Measurements from ENCODE around the gene PRLHR.

PRLHR gene

DNA sequence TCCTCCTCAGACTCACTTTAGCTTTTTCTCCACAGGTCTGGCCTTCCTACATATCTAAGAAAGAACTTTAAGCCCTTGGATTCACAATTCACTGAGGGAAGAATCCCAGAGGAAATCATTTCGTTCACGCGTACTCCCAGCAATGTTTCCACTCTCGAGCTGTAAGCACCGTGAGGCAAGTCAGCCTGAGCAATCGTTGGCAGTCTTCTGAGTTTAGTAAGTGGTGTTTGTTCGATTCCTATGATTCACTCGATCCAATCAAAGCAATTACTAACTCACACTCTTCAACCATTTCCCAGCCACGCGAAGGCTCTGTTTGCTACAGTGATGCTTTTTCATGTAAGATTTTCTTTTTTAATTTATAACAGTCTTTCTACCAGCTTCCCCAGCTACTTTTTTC lies 10.2 kb upstream of the PRLHR start:
- Mint-ChIP-seq H3K4me1 (ENCODE audit: low read depth) (no peaks in the 10 kb centered on the region), H3K27me3 (ENCODE audit: low read depth) (peaks cover 3% of the 10 kb centered on the region), H3K4me3 (no peak overlapping the region), H3K27ac (no peak overlapping the region), H3K9me3 (peaks cover 8% of the 10 kb centered on the region), H3K36me3 (ENCODE audit: low read depth) (no peaks in the 10 kb centered on the region)

DNA sequence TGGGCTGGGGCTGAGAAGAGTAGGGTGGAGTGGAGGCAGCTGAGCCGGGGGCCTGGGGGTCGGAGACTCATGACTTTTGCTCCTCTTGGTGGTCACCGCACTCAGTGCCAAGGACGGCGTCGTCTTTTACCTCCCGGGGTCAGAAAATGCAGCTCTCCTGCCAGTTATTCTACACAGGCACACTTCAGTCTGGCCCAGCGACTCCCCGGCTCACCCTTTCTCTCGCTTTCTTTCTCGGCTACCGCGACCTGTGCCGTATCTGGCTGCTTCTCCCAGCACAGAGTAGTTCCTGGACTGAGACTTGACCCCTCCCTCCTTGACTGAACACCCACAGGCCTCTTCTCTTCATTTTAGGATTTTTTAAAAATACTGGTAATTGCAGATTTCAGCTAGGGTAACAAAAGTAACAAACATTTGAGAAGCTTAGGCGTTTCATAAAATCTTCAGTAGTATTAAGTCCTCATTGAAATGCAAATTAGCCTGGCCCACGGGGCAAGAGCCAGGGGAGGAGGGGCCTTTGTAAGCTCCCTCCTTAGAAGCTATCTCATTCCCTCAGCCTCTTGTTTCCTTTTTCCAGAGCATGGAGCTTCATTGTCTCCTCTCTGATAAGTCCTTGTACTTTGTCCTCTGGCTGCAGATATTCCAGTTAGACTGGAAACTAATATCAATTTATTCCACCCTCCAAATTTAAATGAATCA lies 1.1 kb upstream of the PRLHR start:
- H3K27me3 Mint-ChIP-seq (ENCODE audit: low read depth): peaks cover 53% of the 10 kb centered on the region
- H3K4me1 Mint-ChIP-seq (ENCODE audit: low read depth): peaks cover 4% of the 10 kb centered on the region
- H3K27ac Mint-ChIP-seq: no peak overlapping the region
- H3K36me3 Mint-ChIP-seq (ENCODE audit: low read depth): no peaks in the 10 kb centered on the region
- H3K4me3 Mint-ChIP-seq: no peak overlapping the region
- H3K9me3 Mint-ChIP-seq: no peaks in the 10 kb centered on the region

DNA sequence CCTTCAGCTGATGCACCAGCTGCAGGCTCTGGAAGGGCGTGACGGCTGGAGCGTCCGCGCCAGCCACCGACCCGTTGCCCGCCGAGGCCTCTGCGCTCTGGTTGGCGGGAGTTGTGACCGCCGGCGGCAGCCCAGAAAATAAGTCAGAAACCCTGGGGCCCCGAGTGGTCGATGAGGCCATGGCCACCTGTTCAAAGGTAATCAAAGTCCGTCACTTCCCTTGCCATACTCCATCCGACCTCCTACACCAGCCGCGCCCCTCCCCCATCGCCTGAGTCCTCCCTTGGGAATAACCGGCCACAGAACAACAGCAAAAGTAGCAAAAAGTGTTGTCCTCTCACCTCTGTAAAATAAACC lies 406 bp downstream of the PRLHR start:
- Mint-ChIP-seq H3K27ac (peak overlapping the region; percentile 10), H3K36me3 (ENCODE audit: low read depth) (no peaks in the 10 kb centered on the region), H3K27me3 (ENCODE audit: low read depth) (peaks cover 54% of the 10 kb centered on the region), H3K4me1 (ENCODE audit: low read depth) (peaks cover 4% of the 10 kb centered on the region), H3K4me3 (no peak overlapping the region), H3K9me3 (no peaks in the 10 kb centered on the region)

DNA sequence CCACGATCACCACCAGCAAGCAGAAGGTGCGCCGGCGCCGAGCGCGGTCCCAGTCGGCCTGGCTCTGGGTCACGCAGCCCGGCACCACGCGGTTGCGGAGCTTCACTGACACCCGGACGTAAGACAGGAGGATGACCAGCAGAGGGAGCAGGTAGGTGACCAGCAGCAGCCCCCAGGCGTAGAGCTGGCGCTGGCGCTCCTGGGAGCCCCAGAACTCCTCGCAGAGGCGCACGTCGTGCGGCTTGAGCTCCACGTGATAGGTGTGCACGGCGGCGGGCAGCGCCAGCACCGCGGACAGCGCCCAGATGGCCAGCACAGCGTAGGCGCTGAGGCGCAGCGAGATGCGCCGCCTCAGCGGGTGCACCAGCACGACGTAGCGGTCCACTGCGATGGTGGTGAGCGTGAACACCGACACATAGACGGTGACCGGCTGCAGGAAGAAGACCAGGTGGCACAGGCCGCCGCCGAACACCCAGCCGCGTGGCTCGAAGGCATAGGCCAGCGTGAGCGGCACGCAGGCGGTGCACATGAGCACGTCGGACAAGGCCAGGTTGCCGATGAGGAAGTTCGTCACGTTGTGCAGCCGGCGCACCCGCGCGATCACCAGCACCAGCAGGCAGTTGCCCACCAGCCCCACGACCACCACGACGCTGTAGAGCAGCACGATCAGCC lies 920 bp downstream of the PRLHR start:
- Mint-ChIP-seq H3K4me3 (no peak overlapping the region), H3K9me3 (no peaks in the 10 kb centered on the region), H3K27me3 (ENCODE audit: low read depth) (peaks cover 58% of the 10 kb centered on the region), H3K36me3 (ENCODE audit: low read depth) (no peaks in the 10 kb centered on the region), H3K4me1 (ENCODE audit: low read depth) (peaks cover 4% of the 10 kb centered on the region), H3K27ac (no peak overlapping the region)

DNA sequence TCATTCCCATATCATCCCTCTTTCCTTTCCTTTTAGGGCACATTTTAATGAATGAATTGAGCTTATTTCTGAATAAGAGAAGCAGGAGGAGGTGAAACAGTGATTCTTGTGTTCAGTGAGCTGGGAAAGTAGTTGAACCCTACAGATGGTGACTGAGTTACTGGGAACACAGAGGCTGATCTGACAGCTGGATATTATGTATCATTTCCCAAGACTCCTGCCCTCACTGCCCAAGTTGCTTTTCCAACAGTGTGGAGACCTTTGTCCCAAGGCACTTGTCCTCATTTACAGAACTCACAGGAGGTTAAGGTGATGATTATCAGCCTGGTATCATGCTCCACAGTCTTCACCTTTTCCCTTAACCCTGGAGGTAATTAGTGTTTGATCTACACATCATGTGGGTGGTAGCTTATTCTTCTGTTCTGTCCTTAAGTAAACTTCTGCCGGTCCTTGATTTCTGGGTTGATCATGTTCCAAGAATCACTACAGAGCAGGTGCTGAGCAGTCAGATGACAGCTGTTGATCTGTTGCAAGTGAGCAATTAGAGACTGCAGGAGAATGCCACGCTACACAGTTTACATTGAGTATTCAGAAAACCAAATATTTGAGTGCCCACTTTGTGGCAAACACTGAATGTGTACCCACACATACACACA lies 2.6 kb downstream of the PRLHR start:
- H3K27me3 Mint-ChIP-seq (ENCODE audit: low read depth): peaks cover 50% of the 10 kb centered on the region
- no peak overlapping the region for H3K4me3 Mint-ChIP-seq
- H3K9me3 Mint-ChIP-seq: no peaks in the 10 kb centered on the region
- H3K27ac Mint-ChIP-seq: no peak overlapping the region
- H3K36me3 Mint-ChIP-seq (ENCODE audit: low read depth): no peaks in the 10 kb centered on the region
- H3K4me1 Mint-ChIP-seq (ENCODE audit: low read depth): peaks cover 4% of the 10 kb centered on the region

DNA sequence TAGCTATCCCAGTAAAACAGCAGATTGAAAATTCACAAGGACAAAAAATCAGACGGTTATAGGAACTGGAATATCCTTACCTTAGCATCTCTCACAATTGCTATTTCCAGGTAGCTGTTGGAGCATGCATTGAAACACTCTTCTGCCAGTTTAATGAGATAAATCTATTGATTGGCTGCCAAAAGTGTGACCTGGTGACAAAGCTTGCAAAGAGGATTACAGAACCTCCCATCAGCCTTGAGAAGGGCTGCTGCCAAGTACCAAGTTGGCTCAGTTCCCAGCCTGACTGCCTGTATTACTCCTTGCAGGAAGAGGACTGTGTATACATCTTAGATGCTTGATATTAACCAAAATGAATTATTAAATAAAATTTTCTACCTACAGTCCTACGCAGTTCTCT lies 5.1 kb downstream of the PRLHR start:
- Mint-ChIP-seq H3K4me3 (no peak overlapping the region), H3K27ac (no peak overlapping the region), H3K27me3 (ENCODE audit: low read depth) (peaks cover 33% of the 10 kb centered on the region), H3K9me3 (no peaks in the 10 kb centered on the region), H3K4me1 (ENCODE audit: low read depth) (peaks cover 3% of the 10 kb centered on the region), H3K36me3 (ENCODE audit: low read depth) (no peaks in the 10 kb centered on the region)

DNA sequence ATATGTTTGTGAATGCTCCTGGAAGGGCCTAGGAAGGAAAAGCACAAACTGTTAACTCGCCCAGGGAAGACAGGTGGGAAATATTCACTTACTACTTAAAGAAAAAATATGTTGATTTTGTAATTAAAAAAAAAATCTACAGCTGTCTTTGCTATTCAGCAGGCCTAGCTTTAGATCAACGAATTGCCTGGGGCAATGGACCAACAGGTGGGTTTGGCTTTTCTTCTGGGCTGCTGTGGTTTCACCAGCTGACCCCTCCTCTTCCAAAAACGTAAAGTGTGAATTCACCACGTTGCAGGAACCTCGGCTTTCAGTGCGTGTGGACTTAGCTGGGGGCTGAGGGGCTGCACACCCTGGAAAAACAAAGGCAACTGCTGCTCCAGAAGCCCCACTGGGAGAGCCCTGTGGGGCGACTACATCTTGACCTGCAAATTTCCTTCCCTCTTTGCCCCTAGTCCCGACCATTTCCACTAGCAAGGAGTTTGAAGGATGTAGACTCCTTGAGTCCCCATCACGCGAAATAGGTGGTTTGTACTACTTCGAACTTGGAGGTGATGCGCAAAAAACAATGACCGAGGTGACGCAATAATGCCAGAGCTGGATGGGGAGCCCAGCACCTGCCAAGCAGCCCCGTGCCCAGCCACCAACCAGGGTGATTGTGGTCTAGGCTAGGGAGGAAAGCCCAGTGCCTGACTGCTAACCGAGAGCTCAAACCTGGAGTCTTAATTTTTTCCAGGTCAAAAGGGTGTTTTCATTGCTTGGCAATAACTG lies 7.4 kb downstream of the PRLHR start:
- Mint-ChIP-seq H3K4me1 (ENCODE audit: low read depth) (no peaks in the 10 kb centered on the region), H3K9me3 (no peaks in the 10 kb centered on the region), H3K4me3 (no peak overlapping the region), H3K36me3 (ENCODE audit: low read depth) (no peaks in the 10 kb centered on the region), H3K27me3 (ENCODE audit: low read depth) (peaks cover 19% of the 10 kb centered on the region), H3K27ac (no peak overlapping the region)

DNA sequence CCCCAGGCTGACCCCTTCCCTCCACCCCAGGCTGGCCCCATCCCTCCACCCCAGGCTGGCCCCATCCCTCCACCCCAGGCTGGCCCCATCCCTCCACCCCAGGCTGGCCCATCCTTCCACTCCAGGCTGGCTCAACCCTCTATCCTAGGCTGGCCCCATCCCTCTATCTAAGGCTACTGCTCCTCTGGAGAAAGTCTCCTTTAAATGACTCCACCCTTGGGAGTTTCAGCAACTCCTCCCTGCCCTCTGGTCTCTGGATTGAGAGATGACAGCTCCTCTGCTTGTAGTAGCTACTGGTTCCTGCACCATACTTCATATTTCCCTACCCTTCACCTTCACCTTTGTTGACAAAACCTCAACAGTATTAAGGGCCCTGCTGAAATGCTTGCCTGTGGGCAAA lies 8.5 kb downstream of the PRLHR start:
- Mint-ChIP-seq H3K27ac (no peak overlapping the region), H3K4me3 (no peak overlapping the region), H3K4me1 (ENCODE audit: low read depth) (no peaks in the 10 kb centered on the region), H3K27me3 (ENCODE audit: low read depth) (peaks cover 9% of the 10 kb centered on the region), H3K36me3 (ENCODE audit: low read depth) (no peaks in the 10 kb centered on the region), H3K9me3 (no peaks in the 10 kb centered on the region)

DNA sequence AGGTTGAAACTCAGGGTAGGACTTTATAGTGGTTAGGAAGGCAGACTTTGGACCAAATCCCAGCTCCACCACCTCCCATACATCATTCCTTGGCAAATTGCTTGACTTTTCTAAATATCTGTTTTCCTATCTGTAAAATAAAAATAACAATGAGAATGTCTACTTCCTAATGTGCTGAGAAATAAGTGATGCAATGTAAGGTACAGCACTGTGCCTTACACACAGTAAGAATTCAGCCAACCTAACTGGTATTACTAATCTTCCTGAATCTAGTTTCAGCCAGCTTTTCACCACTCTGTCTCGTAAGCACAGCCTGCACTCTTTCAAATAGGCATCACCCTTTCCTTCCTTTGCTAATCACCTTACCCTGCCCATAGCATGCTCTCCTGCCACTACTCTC lies 9.7 kb downstream of the PRLHR start:
- Mint-ChIP-seq H3K36me3 (ENCODE audit: low read depth) (no peaks in the 10 kb centered on the region), H3K27ac (no peak overlapping the region), H3K9me3 (no peaks in the 10 kb centered on the region), H3K4me3 (no peak overlapping the region), H3K27me3 (ENCODE audit: low read depth) (peaks cover 9% of the 10 kb centered on the region), H3K4me1 (ENCODE audit: low read depth) (no peaks in the 10 kb centered on the region)

DNA sequence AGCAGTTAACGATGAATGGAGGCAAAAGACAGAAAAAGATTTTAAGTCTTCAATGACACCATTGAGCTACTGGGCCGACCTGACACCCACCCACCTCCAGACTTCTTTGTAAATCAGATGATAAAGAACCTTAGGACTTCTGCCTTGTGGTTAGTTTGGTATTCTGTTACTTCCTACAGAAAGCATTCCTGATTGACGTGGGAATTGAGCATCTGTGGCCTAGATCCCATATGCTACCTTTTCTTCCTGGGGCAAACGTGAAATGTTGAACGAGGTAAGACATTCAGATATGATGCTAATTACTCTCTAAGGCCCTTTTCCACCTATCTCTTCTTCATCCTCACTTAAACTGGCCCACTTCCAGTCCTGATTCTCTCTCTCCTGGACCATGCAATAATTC lies 10.2 kb downstream of the PRLHR start:
- Mint-ChIP-seq H3K9me3 (no peaks in the 10 kb centered on the region), H3K27me3 (ENCODE audit: low read depth) (peaks cover 9% of the 10 kb centered on the region), H3K4me1 (ENCODE audit: low read depth) (no peaks in the 10 kb centered on the region), H3K4me3 (no peak overlapping the region), H3K36me3 (ENCODE audit: low read depth) (no peaks in the 10 kb centered on the region), H3K27ac (no peak overlapping the region)

DNA sequence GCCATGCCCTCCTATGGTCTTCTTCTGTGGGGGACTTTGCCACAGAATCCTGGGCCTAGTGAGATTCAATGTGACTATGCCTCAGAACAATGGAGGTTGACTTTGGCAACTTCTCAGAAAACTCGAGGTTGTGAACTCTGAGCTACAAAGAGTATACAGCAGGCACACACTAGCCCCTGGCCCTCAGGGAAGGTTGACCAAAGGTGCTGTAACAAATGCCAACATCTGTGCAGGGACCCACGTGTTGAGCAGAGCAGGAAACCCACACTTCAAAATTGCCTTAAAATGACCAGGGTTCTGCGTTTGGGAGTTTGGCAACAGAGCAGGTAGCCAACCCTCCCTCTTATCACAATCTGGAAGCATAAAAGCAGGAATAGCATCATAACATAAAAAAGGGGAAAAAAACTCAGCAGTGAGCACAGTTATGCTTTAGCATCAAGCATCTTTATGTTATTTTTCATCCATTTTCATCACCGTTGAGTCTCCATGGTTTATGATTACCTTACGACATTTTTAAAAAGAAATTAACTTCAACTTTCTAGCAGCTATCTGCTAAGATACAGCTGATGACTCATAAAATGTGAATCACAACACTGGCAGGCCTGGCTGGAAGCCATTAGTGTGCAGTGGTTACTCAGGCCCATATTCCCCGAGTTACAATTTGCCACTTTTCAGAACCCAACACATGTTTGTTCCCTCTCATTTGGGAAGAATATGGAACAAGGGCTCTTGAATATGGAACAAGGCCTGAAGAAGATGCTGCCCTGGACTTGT lies 11.1 kb downstream of the PRLHR start:
- no peak overlapping the region for H3K27ac Mint-ChIP-seq
- no peaks in the 10 kb centered on the region for H3K36me3 Mint-ChIP-seq (ENCODE audit: low read depth)
- no peaks in the 10 kb centered on the region for H3K9me3 Mint-ChIP-seq
- no peaks in the 10 kb centered on the region for H3K4me1 Mint-ChIP-seq (ENCODE audit: low read depth)
- peaks cover 4% of the 10 kb centered on the region for H3K27me3 Mint-ChIP-seq (ENCODE audit: low read depth)
- no peak overlapping the region for H3K4me3 Mint-ChIP-seq

DNA sequence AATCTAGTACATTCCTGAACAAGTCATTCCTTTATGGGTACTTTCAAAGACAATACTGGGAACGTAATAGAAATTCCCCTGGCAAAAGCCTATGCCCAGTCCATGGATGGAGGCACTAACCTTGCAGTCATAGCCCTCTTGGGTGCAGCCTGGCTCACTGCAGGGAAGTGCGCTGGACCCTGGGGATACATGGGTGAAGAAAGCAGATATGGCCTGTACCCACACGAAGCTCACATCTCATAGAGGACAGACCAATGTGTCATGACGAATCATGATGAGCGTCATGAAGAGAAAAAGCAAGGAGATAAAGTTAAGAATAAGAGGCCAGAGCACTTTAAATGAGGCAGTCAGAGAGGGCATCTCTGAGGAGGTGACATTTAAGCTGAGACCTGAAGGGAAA lies 11.8 kb downstream of the PRLHR start:
- H3K27me3 Mint-ChIP-seq (ENCODE audit: low read depth): peaks cover 5% of the 10 kb centered on the region
- no peaks in the 10 kb centered on the region for H3K4me1 Mint-ChIP-seq (ENCODE audit: low read depth)
- no peak overlapping the region for H3K4me3 Mint-ChIP-seq
- H3K27ac Mint-ChIP-seq: no peak overlapping the region
- no peaks in the 10 kb centered on the region for H3K36me3 Mint-ChIP-seq (ENCODE audit: low read depth)
- H3K9me3 Mint-ChIP-seq: no peaks in the 10 kb centered on the region

DNA sequence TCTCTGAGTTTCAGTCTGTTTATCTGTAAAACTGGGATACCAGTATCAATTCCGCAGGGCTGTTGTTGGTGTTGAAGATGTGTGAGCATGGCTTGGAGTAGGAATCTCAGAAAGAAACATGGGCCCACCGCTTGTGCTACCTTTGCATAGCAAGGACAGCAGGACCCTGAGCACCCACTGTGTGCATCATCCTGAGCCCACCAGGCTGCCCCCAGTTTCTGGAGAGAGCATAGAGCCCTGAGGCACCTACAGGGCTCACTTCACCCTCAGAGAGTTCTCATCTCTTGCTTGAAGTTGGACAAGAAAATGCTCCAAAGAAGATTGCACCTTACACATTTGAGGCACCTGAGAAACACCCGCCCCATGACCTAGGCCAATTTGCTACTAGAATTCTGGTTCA lies 12.9 kb downstream of the PRLHR start:
- Mint-ChIP-seq H3K4me1 (ENCODE audit: low read depth) (no peaks in the 10 kb centered on the region), H3K4me3 (no peak overlapping the region), H3K9me3 (no peaks in the 10 kb centered on the region), H3K36me3 (ENCODE audit: low read depth) (no peaks in the 10 kb centered on the region), H3K27me3 (ENCODE audit: low read depth) (peaks cover 11% of the 10 kb centered on the region), H3K27ac (no peak overlapping the region)

DNA sequence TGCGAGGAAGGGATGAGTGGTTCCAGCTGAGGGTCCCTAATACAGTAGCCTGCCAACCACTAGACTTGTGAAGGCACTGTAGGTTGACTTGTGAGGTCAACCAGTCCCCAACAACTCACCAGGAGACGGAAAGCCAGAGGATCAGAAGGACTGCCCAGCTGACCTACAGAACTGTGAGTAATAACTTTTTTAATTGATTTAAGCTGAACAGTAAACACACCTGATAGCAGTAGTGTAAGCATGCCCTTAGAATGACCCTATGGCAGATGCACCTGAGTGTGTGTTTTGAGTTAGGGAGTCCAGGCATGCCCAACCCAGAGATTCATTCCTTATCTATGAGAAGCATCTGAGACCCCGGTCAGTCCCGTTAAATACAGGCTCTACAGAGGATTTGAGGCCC lies 14.1 kb downstream of the PRLHR start:
- no peak overlapping the region for H3K27ac Mint-ChIP-seq
- peaks cover 12% of the 10 kb centered on the region for H3K27me3 Mint-ChIP-seq (ENCODE audit: low read depth)
- H3K4me3 Mint-ChIP-seq: no peak overlapping the region
- no peaks in the 10 kb centered on the region for H3K4me1 Mint-ChIP-seq (ENCODE audit: low read depth)
- H3K9me3 Mint-ChIP-seq: no peaks in the 10 kb centered on the region
- H3K36me3 Mint-ChIP-seq (ENCODE audit: low read depth): no peaks in the 10 kb centered on the region
